GM21526 (cell line): Measurements from ENCODE around the gene LCTL.
"Not testable (repeated sequence)": the region's sequence is repeated elsewhere in the genome, so short reads cannot be mapped to it uniquely, and the experiment has no call there.

Experiments used
- ATAC-seq: cut with Tn5 transposase; IDR thresholded peaks from one replicate; pipeline ENCODE4 v1.9.1; 2021; ENCODE audit warnings: moderate library complexity; ENCODE audit not compliant: unreplicated experiment, low FRiP score

LCTL gene

DNA sequence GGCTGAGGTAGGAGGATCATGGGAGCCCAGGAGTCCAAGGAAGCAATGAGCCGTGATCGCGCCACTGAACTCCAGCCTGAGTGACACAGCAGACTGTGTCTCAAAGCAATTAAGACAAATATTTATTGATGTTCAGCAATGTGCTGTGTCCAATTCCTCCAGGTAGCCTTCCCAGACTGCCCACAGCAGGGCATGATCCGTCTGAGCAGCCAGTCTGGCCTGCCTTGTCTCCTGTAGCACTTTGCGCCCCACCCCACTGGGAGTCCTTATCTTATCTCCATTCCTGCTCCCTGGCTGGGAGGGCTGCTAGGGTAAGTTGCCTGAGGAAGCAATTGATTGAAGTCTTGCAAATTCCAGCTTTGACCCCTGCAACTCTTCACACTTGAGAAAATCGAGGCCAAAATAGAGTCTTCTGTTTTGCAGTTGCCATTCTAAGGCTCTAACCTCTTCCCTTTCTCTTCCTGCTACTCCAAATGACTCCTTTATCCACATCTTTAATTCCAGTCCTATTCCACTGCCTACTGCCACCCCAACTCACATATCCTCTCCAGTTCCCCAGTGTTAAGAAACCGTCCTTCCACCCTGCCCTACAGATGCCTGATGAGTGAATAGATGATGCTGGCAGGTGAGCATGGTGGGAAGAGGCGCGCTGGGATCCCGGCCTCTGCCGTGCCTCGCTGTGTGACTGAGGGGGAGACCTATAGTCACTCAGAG lies 26.9 kb upstream of the LCTL start:
- no peak for ATAC-seq

DNA sequence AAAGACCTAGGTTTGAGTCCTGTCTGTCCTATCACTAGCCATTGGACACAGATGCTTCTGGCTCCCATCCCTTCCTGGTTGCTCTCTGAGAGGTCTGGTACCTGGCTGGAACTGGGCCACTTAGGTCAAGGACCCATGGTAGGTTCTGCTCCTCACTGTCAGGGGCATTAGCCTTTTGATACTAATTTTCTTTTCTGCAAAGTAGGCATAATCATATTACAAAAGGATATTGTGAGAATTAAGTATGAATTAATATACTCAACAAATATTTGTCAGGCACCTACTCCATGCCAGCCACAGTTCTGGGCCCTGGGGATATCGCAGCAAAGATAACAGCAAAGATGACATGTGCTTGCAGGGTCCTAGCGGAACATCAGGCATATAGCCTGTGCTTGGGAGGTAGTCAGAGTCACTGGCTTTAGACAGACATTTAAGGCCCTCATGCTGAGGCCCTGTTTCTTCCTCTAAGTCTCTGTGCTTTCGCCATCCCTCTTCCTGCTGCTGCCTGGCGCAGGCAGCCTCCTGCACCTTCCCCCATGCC lies 25.6 kb upstream of the LCTL start:
- no peak for ATAC-seq

DNA sequence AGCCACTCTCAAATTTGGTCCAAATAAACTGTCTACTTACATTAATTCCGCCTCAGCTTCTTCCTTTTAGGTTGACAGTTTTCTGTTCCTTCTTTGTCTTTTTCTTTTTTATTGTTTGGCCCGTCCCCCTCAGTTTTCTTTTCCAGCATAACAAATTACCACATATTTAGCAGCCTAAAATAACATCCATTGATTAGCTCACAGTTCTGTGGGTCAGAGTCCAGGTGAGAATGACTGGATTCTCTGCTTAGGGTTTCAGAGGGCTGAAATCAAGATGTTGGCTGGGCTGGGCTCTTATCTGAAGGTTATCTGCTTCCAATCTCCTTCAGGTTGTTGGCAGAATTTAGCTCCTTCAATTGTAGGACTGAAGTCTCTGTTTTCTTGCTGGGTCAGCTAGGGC lies 24.6 kb upstream of the LCTL start:
- no peak for ATAC-seq

DNA sequence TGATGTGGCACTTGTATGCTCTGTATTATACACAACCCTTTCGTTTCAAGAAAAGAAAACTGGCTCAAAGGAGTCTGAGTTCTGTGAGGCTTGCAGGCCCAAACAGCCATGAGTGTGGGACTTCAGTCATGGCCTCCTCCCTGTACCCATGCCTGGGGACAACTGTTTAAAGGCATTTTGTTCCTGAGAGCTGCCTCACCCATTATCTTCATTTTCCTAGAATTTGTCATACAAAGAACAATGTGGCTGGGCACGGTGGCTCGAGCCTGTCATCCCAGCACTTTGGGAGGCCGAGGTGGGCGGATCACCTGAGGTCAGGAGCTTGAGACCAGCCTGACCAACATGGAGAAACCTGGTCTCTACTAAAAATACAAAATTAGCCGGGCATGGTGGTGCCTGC lies 23.6 kb upstream of the LCTL start:
- not testable (repeated sequence) for ATAC-seq

DNA sequence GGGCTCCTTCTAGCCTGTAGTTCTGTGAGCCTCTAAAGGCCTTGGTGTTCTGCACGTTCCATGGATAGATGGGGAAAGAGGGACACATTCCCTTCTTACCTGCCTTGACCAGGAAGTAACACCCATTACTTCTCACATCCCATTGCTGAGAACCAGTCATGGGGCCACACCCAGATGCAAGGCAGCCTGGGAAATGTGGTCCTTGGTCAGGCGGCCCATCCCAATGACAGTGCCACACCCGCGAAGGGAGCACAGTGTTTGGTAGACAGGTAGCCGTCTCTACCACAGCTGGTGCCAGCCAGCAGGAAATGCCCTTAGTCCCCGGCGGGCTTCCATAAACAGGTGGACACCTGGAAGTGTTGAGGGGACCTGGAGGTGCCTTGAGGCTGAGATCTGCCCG lies 23.2 kb upstream of the LCTL start:
- ATAC-seq: no peak

DNA sequence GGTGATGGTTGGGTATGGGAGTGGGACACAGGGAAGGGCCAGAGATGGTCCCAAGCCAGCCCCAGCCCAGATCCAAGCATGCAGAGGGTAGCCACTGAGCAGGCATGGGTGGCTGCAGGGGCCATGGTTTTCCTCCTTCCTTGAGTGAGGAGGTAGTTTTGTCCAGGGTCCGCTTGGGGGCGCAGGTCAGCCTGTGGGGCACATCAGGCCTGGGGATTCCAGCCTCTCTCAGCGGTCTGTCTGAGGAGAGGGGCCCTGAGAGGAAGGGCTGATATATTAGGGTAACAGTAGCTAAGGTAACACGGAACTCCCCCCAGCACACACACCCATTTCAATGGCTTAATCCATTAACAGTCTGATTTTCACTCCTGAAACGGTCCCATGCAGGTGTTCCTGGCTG lies 22.7 kb upstream of the LCTL start:
- ATAC-seq: no peak

DNA sequence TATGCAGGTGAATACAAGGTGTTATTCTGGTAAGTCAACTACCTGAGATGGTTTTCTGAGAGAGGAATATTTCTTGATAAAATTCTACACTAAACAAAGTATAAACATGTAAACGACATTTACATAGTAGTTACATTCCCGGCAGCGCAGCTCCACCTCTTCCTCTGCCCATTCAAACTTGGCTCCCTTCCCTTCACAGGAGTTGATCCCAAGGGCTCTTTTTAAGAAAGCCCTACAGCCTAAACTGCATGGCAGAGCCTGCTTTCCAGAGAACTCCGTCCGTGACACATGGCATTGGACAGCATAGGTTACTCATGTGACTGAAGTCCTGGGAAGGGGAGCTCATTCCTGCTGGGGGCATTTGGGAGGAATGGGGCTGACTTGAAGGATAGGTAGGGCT lies 22.0 kb upstream of the LCTL start:
- no peak for ATAC-seq

DNA sequence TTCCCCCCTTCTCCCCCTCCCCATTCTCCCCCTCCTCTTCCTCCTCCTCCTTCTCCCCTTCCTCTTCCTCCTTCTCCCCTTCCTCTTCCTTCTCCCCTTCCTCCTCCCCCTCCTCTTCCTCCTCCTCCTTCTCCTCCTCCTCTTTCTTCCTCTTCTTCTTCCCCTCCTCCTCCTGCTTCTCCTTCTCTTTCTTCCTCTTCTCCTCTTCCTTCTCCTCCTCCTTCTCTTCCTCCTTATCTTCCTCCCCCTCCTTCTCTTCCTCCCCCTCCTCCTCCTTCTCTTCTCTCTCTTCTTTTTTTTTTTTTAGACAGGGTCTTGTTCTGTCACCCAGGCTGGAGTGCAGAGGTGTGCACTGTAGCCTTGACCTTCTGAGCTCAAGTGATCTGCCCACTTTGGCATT lies 21.2 kb upstream of the LCTL start:
- no peak for ATAC-seq

DNA sequence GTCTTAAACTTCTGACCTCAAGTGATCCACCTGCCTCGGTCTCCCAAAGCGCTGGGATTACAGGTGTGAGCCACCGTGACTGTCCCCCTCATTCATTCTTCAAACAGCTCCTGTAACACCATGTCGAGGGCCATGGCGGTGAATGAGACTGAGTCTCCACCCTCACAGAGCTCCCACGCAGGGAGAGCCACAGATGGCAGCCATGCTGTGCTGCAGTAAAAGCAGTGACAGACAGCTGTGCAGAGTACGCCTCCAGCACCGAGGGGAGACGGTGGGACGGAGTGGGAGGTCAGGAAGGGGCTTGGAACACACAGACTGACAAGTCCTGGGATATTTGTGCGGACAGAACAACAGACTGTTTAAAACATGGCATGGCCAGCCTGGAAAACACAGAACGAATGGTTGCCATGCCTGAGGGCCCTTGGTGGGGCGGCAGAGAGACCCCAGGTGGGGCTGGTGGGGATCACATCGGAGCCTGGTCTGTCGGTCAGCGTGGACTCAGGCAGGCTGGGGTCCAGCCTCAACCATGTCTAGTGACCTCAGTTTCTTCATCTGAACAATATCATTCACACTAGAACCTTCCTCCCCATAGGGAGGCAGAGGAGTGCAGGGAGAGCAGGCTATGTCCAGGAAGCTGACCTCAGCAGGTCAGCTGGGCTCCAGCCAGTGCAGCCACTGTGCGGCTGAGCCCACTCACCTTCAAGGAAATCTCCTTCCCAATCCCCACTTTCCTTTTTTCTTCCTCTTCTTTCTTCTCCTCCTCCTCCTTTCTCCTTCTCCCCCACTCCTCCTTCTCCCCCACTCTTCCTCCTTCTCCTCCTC lies 20.6 kb upstream of the LCTL start:
- ATAC-seq: no peak

DNA sequence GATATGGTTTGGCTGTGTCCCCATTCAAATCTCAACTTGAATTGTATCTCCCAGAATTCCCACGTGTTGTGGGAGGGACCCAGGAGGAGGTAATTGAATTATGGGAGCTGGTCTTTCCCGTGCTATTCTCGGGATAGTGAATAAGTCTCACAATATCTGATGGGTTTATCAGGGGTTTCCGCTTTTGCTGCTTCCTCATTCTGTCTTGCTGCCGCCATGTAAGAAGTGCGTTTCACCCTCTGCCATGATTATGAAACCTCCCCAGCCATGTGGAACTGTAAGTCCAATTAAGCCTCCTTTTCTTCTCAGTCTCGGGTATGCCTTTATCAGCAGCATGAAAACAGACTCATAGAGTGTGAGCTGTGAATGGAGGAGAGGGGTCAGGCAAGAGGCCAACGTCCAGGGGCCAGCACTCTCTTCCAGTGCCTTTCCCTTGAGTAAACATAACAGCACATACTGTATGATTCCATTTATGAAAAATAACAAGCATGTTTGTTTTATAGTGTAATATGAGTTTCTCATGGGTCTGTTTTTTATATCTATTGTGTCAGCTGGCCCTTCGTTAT lies 16.3 kb upstream of the LCTL start:
- no peak for ATAC-seq

DNA sequence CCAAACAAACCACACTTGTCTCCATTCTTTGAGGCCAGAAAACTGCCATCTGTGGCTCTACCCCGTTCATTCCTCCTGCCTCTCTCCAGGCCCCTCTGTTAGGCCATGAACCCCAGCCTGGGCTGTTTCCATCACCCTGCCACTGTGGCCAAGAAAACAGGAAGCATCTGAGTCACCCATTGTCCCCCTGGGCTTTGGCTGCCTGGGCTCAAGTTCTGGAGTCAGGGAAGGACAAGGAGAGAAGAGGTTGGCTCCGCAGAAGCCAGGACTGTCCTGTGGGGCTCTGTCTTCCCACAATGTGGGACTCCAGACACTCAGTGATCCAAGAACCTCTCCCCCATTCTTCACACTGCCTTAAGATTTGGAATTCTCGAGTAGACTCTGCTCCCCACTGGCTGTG lies 14.8 kb upstream of the LCTL start:
- no peak for ATAC-seq

DNA sequence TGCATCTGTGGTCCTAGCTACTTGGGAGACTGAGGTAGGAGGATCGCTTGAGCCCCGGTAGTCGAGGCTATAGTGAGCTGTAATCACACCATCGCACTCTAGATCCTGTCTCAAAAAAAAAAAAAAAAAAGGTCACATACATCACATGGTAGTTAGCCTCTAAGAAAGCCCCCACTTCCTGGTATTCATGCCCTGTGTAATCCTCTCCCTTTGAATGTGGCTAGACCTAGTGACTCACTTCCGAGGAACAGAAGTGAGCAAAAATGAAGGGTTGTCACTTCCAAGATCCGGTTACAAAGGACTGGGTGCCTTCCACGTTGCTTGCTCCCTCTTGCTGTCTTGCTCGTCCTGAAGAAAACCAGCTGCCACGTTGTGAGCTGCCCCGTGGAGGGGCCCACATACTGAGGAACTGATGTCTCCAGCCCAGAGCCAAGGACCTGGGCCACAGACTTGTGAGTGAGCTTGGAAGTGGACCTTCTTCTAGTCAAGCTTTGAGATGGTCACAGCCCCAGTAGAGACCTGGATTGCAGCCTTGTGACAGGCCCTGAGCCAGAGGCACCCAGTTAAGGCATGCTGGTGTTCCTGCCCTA lies 12.6 kb upstream of the LCTL start:
- ATAC-seq: no peak

DNA sequence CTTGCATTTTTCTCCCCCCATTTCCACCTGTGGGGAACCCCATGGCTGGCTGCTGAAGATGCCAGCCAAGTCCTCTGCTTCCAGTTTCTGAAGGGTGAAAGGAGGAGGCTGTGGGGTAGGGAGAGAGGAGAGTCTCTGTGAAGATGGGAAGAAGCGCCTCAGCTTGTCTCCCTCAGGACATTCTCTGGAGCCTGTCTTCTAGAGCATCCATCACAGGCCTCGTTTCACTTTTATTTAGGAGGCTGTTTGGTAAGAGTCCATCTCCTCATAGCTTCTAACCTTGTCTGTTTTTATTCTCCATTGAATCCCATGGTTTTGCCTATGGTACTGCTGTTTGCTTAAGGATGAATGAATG lies 8.8 kb upstream of the LCTL start:
- ATAC-seq: no peak

DNA sequence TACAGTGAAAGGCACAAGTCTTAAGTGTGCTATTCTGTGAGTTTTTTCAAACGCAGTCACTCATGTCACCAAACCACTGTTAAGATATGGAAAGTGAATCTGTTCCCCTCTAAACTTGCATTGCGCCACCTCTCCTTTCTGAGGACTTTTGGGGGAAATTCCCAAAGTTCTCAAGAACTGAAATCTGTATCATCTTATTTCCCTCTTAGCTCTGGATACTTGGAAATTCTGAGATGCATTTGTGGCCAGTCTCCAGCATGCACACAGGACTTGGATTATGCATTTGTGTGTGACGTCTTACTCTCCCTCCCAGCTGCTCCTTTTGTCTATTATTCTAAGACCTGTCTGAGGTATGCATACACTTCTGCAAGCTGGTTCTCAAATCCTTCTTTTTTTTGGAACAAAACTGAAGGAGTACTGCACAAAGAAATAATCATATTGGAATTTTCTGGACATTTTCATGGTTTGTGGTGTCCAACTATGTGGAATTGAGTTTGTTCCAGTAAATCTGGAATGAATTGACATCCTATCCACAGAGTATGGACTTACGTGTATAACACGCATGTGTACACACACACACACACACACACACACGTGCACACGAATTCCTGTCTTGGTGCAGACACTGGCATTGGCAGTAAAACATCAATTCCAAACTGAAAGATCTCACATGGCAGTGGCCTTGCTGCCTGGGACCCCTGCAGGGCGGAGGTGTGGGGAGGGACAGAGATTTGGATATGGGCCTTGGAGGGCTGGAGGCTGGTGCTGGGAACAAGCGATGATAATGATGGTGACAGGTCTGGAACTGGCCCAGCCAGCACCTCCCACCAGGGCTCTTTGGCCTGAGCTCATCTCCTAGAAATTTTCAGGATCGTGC lies 8.2 kb upstream of the LCTL start:
- no peak for ATAC-seq

DNA sequence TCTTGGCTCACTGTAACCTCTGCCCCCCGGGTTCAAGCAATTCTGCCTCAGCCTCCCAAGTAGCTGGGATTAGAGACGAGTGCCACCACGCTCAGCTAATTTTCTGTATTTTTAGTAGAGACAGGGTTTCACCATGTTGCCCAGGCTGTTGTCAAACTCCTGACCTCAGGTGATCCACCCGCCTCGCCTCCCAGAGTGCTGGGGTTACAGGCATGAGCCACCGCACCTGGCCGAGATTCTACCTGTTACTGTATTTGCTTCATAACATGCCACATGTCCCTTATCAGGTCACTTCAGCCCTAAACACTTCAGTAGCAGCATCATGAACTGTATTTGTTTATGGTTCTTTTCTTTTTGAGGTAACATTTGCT lies 7.5 kb upstream of the LCTL start:
- no peak for ATAC-seq

DNA sequence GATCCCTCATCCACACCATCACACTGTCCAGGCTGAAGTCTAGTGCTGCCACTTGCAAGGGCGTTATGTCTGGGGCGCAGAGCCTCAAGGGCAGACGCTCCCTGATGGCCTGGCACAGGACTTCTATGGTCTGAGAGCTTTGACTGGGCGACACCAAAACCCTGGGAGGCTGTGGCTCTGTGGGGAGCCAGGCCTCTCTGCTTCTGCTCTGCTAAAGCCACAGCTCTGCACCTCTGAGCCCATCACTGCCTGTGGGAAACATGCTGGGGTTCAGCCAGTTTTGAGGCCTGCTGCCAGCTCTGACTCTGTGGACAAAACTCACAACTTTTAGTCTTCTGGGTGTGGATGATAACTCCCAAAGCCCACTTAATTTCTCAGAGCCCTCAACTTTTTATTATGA lies 6.3 kb upstream of the LCTL start:
- ATAC-seq: no peak

DNA sequence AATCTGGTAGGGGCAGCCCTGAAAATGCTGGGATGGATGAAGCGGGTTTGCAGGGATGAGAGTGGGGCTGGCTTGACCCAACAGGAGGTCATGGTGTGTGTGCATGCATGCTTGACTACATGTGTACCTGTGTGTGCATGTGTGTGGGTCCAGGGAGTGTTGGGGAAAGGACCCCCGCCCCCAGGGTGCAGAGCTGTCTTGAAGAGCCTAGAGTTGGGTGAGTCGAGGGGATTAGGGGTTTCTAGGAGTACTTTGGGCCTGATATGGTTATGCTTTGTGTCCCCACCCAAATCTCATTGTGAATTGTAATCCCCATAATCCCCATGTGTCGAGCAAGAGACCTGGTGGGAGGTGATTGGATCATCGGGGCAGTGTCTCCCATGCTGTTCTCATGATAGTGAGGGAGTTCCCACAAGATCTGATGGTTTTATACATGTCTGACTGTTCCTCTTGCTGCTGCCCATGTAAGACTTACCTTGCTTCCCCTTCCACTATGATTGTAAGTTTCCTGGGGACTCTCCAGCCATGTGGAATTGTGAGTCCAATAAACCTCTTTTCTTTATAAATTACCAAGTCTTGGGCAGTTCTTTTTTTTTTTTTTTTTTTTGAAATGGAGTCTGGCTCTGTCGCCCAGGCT lies 5.2 kb upstream of the LCTL start:
- no peak for ATAC-seq

DNA sequence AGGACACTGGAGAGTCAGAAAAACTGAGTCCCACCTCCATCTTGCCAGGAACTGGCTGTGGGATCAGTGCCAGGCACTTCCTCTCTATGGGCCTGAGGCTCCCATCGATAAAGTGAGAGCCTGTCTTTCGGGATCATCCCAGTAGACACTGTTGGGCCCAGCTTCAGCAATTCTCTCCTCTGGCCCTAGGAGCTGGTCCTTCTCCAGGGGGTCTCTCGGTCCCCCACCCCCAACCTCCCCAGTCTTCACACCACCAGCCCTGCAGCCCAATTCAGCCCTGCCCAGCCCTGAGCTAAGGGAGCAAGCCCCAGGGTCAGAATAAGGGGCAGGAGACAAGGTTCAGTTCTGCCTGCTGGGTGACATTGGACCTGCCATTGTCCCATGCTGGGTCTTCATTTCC lies 4.5 kb upstream of the LCTL start:
- no peak for ATAC-seq

DNA sequence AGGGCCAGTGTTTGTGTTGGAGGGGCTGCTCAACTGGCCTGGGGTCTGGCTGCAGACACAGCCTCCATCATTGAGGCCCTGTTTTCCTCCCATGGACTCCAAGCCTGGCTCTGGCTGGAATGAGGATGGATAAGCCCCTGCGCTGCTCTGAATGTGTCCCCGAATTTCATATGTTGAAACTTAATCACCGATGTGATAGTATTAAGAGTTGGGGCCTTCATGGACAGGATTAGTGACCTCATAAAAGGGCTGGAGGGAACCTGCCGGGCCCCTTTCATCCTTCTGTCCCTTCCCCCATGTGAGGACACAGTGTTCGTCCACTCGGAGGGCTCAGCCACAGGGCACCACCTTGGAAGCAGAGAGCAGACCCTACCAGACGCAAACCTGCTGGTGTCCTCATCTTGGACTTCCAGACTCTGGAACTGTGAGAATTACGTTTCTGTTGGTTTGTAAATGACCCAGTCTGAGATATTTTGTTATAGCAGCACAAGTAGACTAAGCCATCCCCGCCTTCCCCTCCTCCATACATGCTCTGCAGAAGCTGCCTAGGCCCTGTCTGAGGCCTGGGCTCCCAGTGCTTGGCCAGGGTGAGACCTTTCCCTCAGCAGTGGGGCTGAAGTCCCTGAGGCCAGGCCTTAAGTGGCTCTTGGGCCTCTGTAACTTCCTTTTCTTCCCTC lies 3.8 kb upstream of the LCTL start:
- no peak for ATAC-seq
